ENCODE data around the gene EIF2A.
A peak's percentile ranks its signal among the peaks of the same experiment; 100 is the strongest.
"Not testable (repeated sequence)": the region's sequence is repeated elsewhere in the genome, so short reads cannot be mapped to it uniquely, and the experiment has no call there.

Gene EIF2A

DNA sequence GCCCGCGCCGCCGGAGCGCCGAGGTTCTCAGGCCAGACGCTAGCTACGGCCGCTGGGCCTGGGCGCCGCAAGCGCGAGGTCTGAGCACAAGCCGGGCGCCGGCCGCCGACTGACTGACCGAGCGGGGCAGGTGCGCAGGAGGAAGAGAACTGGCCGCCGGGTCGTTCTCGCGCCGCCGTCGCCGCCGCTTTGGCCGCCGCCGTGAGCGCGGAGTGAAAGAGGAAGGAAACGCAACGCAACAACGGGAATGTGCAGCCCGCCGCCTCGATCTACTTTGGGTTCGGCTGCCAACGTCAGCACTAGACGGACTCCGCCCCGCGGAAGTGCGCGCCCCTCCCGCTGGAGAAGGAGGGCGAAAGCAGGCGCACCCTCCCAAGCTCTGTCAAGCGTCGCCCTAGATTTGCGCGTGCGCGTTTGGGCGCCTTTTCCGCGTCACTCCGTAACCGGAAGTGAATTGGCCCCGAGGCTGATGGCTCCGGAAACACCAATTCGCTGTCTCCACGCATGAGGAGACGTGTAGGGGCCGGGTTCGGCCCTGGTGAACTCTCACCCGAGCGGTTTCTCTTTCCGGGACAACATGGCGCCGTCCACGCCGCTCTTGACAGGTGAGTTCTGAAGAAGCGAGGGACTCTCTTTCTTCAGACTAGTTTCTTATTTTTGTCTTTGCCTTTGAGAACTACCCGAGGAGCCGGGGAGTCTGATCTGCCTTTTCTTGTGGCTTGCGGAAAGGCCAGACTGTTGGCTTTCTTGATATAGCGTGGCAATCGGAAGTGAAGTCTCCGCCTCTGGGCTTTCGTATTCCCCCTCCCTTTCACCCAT lies at the start of gene EIF2A, which contains the start of gene SERP1:
Gene EIF2A (plus strand): TSS at position 562 of the 819 bp plus-strand sequence. CDS start 16 bp downstream, at position 578.
Gene SERP1 (minus strand): TSS at position 271 of the 819 bp plus-strand sequence. CDS start 361 bp downstream, outside the sequence.
- peak; percentile 77 for DNase-seq (ENCODE audit: low spot score)

DNA sequence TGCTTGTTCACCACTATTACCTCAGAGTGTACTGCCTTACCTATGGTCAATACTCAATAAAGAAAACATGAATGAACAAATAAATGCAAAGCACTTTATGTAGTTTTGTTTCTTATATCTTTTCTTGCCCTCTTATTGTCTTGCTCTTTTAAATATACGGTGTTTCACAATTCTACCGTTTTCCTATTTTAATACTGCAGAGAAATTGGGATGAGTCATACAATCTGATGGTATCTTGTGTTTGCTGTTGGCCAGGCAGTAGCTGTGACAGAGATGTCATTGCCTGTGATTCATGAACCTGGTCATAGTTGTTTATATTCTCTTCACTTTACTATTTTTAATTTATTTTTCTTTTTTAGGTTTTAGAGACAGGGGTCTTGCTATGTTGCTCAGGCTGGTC lies 48.6 kb upstream of the EIF2A start:
- DNase-seq (ENCODE audit: low spot score), result no peak

DNA sequence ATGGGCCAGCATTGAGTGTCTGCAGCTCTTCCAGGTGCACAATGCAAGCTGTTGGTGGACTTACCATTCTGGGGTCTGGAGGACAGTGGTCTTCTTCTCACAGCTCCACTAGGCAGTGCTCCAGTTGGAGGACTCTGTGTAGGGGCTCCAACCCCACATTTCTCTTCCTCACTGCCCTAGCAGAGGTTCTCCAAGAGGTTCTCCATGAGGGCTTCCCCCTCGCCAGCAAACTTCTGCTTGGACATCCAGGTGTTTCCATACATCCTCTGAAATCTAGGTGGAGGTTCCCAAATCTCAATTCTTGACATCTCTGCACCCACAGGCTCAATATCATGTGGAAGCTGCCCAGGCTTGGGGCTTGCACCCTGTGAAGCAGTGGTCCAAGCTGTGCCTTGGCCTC lies 45.6 kb upstream of the EIF2A start:
- not testable (repeated sequence) for DNase-seq (ENCODE audit: low spot score)

DNA sequence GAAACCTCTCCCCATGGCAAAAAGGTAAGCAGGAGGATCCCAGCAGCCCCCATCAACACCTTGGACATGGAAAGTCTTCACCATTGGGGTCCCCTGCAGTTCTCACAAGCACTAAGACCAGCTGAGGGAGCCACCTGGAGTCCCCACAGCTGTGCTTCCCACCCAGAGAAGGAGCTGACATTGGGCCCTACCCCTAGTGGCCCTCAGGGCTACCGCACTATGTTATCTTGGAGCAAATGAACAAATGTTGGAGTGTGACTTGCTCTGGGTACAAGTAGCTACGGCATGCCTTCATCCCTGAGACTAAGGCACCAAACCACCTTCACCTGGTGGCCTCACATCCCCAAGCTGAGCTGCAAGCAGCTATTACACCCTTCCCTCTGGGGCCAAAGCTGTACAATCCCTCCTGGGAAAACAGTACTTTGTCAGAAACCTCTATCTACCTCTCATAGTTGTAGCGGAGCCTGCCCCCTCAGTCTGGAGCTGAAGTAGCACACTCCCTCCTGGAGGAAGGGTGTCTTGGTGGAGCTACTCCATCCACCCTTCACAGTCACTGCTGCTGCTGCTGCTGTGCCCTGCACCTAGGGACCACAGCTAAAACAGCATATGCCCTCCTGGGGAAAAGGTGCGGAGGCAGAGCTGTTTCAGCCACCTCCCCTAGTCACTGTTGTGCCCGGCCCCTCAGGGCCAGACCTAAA lies 43.0 kb upstream of the EIF2A start:
- DNase-seq (ENCODE audit: low spot score), result no peak

DNA sequence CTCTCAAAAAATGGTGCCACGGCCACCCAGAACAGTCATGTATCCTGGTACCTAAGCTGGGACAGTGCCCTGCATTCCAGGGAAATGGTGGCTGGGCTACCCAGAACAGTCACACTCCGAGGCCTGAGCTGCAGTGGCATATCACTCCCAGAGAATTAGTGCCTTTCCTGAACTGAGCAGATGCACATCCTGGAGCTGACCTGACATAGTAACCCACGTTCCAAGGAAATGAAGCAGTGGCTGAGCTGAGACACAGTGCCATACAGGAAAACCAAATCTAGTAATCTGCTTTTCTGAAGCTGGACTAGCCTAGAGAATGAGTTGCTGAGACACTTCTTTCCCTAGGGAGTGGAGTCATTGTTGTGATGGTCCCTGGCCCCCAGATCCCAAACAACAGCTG lies 42.1 kb upstream of the EIF2A start:
- DNase-seq (ENCODE audit: low spot score), result no peak

DNA sequence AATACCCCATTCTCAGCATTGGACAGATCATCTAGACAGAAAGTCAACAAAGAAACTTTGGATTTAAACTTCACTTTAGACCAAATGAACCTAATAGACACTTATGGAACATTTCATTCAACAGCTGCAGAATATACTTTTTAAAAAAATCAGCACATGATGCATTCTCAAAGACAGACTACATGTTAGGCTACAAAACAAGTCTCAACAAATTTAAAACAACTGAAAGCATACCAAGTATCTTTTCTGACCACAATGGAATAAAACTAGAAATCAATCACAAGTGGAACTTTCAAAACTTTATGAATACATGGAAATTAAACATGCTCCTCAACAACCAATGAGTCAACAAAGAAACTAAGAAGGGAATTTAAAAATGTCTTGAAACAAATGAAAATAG lies 38.2 kb upstream of the EIF2A start:
- DNase-seq (ENCODE audit: low spot score), result no peak

DNA sequence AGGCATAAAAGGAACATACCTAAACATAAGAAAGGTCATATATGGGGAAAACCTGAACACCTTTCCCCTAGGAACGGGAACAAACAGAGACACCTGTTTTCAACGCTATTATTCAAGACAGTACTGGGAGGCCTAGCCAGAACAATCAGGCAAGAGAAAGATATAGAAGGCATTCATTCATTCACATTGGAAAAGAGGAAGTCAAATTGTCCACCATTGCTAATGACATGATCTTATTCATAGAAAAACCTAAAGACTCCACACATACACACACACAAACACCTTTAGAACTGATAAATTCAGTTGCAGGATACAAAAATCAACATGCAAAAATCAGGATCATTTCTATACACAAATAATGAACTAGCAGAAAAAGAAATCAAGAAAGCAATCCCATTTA lies 36.8 kb upstream of the EIF2A start:
- DNase-seq (ENCODE audit: low spot score), result no peak

DNA sequence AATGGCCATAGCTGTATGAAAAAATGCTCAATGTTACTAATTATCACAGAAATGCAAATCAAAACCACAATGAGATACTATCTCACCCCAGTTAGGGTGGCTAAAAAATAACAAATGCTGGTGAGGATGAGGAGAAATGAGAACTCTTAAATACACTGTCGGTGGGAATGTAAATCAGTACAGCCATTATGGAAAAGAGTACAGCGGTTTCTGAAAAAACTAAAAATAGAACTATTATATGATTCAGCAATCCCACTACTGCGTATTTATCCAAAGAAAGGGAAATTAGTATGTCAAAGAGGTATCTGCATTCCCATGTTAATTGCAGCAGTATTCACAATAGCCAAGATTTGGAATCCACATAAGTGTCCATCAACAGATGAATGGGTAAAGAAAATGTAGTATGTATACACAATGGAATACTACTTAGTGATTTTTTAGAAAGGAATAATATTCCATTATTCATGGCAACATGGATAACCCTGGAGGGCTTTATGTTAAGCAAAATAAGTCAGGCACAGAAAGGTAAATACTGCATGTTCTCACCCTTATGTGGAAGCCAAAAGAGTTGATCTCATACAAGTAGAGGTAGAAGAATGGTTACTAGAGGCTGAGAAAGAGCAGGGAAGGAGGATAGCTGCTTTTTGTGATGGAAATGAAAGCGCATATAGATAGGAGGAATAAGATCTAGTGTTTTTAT lies 35.3 kb upstream of the EIF2A start:
- no peak for DNase-seq (ENCODE audit: low spot score)

DNA sequence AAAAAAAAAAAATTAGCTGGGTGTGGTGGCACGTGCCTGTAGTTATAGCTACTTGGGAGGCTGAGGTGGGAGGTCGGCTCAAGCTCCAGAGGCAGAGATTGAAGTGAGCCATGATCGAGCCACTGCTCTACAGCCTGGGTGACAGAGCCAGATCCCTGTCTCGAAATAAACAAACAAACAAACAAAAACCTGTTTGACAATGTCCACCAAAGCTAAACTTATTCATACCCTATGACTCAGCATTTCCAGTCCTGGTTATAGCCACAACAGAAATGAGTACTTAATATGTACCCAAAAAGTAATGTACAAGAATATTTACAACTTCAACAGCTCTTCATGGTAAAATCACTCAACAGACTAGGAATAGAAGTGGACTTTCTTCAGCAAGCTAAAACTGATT lies 31.4 kb upstream of the EIF2A start:
- DNase-seq (ENCODE audit: low spot score), result no peak

DNA sequence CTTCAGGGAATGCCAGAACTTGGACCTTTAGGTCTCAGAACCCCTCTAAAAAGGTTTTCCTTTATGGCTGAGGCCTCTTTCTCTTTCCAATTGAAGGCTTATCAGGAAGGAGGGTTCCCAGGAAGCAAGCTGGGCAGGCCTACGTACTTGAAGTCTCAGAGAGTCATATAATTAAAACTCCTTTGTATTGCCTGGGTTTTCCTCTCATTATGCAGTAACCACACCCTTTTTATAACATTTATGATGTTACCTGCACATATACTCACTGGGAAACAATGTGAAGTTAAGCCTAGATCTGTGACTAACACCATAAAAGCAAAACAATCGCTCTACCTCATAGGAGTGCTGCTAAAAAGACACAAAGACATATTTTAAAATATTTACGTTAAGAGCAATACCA lies 27.6 kb upstream of the EIF2A start:
- DNase-seq (ENCODE audit: low spot score), result no peak

DNA sequence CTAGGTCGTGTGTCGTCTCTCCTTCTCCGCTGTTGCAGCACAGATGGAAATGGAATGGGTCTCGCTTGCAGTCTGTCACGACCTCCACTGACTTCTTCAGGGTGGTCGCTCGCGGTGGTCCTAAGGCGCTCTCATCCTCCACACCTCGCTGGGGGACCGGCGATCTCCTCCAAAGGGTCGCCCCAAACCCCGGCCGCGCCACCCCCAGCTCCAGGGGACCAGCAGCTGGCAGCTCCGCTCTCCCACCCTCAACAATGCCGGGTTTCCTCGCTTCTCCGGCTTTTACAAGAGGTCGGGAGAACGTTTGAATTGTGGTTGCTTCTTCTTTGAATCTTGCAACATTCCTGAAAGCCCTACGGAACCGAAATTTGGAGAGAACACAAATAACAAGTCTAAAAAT lies 26.2 kb upstream of the EIF2A start:
- DNase-seq (ENCODE audit: low spot score), result no peak

DNA sequence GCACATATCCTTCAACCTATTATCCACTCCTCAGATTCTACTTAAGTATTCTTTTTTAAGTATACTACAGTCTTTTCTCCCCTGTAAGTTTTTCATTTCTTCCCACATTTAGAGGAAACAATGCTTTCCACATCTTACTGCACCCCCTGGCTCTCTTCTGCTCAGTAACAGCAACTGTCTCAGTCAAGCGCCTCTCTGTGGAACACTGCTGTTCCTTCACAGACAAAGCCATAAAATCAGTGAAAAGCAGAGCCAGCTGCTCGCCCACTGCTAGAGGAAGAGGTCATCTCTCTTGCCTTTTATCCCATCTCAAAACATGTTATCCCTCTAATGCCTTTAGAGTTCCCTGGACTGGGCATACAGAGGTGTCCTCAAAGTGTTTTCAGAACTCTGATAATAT lies 25.1 kb upstream of the EIF2A start:
- no peak for DNase-seq (ENCODE audit: low spot score)

DNA sequence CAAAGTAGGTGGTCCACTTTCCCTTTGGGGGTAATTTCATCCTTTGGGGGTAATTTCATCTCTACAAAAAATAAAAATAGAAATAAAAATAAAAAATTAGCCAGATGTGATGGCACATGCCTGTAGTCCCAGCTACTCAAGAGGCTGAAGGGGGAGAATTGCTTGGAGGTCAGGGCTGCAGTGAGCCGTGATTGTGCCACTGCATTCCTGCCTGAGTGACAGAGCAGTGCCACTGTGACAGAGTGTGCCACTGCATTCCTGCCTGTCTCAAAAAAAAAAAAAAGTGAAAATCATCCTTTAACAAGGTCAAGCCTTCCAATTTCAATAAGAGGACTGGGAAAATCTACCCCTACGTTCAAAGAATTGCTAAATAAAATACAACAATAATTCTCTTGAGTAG lies 23.0 kb upstream of the EIF2A start:
- DNase-seq (ENCODE audit: low spot score), result no peak

DNA sequence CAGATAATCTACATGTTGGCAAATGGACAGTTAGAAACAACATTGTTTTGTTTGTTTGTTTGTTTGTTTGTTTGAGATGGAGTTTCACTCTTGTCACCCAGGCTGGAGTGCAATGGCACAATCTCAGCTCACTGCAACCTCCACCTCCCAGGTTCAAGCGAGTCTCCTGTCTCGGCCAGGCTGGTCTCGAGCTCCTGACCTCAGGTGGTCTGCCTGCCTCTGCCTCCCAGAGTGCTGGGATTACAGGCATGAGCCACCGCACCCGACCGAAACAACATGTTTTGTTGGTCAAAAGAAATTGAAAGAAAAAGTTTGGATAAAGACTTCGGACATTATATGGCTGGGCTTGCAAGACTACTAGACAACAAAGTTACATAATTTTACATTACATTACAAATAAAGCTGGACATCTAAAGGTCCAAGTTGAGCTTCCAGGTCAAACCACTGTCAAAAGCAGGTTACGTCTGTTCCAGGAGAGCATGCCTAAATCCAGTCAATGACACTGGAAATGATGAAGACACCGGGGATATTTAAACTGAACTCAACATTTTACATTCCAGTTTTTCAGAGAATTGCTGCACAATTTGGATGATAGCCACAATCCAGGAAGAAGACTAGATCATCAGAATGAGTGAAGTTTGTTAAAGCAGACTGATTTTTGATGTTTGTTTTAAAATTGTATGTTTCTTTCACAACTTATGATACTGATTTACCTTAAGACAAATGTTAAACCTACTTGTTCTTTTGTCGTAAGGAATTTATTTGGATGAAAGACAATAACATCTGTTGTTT lies 18.9 kb upstream of the EIF2A start:
- no peak for DNase-seq (ENCODE audit: low spot score)

DNA sequence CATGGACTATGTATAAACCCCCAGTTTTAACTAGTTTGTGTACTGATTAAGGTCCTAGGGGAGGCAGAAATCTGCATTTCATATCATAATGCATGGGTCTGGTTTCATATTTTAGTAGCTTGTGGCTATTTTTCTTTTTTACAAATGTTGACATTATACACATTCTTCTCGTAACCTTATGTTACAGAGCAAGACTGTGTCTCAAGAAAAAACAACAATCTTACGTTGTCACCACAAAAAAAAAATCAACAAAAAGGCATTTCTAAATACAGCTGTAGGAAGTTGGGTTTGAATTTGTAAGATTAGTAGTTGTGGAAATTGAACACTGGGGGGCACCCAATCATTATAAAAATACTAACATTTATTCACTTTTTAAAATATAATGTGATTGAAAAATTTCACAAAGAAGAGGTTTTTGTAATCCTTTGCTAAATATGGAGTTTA lies 18.2 kb upstream of the EIF2A start:
- DNase-seq (ENCODE audit: low spot score), result no peak

DNA sequence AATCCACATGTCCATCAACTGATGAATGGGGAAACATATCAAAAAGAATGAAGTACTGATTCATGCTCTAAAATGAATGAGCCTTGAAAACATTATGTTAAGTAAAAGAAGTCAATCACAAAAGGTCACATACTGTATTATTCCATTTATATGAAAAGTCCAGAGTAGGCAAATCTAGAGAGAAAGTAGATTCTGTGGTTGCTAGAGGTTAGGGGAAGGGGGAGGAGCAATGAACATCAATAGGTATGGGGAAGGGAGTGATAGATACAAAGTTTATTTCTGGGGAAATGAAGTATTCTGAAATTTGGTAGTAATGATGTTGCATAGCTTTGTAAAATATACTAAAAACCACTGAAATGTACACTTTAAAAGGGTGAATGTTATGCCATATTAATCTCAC lies 14.8 kb upstream of the EIF2A start:
- DNase-seq (ENCODE audit: low spot score), result no peak

DNA sequence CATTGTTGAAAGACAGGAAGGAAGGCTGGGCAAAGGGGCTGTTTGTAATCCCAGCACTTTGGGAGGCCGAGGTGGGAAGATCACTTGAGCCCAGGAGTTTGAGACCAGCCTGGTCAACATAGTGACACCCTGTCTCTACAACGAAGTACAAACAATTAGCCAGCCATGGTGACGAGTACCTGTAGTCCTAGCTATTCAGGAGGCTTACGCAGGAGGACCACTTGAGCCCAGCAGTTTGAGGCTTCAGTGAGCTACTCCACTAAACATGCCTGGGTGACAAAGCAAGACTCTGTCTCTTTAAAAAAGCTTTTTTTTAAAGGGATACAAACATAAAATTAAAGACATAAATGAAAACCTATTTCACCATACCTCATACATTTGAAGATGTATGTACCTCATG lies 11.4 kb upstream of the EIF2A start:
- no peak for DNase-seq (ENCODE audit: low spot score)

DNA sequence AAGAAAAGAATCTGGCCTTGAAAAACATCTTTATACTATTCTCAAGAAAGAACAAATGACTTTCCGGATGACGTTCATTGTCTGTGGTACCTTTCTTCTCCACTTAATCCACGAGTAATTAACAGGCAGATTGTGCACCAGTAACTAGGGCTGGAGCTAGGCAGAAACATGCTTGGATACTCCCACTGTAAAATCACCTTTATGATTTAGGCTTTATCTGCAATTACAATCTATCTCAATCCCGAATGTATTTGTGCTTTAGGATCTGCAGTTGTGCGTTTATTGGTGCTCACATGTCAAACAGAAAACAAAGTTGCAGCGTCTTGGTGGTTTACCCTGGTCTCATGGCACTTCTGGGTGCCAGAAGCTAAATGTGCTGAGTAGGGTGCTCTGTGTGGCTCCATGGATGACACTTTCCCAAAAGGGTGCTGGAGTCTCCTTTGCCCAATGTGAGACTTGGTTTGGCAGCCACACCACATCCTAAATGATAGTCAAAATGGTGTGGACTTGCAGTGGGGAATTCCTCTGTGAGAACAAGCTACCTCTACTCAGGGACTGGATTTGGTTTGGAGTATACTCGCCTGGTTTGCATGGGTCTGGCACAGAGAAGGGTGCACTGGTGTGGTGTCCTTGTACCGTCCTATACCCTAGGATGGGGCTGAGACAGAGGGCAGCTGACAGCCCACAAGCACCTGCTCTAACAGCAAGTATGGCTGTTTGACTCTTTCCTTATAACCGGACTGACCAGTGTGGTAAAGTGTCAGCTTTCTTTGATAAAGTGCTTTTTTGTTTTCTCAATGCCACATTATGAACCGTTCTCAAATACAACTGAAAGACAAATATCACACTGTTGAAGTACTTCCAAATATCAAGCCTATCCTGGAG lies 8.0 kb upstream of the EIF2A start:
- DNase-seq (ENCODE audit: low spot score), result no peak

DNA sequence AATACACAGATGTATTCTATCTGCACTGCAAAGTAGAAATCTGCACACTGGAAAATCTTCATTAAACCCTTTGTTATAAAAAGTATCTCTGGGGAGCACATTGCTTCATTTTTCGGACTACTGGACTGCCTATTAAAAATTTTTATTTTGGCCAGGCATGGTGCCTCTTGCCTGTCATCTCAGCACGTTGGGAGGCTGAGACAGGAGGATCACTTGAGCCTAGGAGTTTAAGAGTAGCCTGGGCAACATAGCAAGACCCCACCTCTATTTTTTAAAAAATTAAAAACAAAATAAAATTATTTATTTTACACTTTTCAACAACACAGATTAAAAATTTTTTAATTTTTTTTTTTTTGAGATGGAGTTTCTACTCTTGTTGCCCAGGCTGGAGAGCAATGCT lies 6.3 kb upstream of the EIF2A start:
- DNase-seq (ENCODE audit: low spot score), result no peak

DNA sequence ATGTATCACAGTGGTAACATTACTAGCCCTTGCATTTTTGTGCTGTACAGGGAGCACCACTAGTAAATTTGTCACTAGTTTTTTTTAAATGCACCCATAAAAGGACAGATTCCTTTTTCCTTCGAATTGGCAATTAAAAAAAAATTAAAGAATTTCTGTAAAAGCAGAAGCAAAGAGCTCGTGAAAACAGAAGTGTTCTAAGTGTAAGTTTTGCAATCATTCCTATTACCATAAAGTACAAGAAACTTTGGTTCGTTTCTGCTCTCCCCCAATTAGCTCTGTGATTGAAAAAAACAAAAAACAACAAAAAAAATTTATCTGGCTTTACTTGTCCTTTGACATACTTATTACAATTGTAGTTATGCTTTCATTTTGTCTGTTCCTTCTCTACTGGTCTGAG lies 5.6 kb upstream of the EIF2A start:
- no peak for DNase-seq (ENCODE audit: low spot score)

DNA sequence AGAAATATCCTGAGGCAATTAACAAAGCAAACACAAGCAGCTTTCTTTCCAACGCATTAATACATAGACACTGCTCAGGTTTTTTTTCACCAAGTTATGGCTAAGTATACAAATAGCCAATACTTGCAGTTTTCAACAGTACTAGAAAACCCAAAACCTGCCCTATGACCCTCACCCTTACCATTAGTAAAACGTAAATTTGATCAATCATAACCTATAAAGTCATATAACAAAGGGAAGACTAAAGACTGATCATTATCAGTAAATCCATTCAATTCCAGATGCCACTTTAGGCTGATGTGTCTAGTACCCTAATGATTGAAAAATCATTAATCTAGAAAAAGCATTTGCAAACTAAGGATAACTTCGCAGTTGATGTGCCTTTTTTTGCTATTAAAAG lies 3.5 kb upstream of the EIF2A start:
- DNase-seq (ENCODE audit: low spot score), result no peak

Measured in HuH-7 (cell line).